ENCODE results near the gene KDM7A.
"Not testable (repeated sequence)": the region's sequence is repeated elsewhere in the genome, so short reads cannot be mapped to it uniquely, and the experiment has no call there.

KDM7A gene

GRCh38 chr7:140156460-140157080, 20.2 kb downstream of the KDM7A start:
- no peak for DNase-seq

GRCh38 chr7:140155428-140155827, 21.4 kb downstream of the KDM7A start:
- no peak for DNase-seq

GRCh38 chr7:140153666-140154161, 23.1 kb downstream of the KDM7A start:
- no peak for DNase-seq

- no peak for DNase-seq
These were observed 30.2 kb downstream of the KDM7A start for GRCh38 chr7:140146574-140146973.

DNA sequence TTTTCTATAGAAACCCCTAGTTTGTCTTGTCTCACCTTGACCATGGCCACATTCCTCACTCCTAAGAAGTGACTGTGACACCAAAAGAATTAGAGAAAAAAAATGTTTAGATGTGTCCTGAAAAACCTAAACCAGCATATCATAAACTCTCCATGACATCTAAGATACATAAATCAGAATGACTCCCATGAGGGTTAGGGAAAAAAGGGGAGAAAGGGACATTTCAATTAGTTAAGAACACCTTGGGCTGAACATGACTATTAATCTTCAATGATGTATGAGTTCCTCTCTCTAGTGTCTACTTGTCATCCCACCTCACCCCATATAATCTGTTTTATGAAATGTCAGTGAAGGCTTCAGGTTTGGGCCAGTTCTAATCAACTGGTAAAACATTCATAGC, 31.1 kb downstream of the KDM7A start:
- no peak for DNase-seq

GRCh38 chr7:140144821-140145220, 32.0 kb downstream of the KDM7A start:
- DNase-seq = no peak

GRCh38 chr7:140143997-140144396, 32.8 kb downstream of the KDM7A start:
- no peak for DNase-seq

DNA sequence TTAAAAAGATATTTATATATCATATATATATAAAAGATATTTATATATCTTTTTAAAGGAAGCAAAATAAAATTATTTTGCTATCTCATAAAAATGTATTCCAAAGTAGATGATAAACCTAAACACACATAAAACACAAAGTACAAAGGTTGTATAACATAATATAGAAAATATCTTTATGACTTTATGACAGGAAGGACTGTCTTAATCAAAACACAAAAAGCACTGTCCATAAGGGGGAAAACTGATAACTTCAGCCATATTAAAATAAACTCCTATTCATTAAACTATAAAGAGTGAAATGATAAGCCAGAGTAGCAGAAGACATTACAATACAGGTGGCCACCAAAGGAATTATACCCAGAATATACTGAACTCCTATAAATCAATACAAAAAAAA, 34.8 kb downstream of the KDM7A start:
- DNase-seq = no peak

GRCh38 chr7:140141256-140141655, 35.5 kb downstream of the KDM7A start:
- DNase-seq = no peak

- no peak for DNase-seq
These were observed 39.7 kb downstream of the KDM7A start for GRCh38 chr7:140137078-140137477.

- DNase-seq = no peak
These were observed 40.7 kb downstream of the KDM7A start for GRCh38 chr7:140136073-140136472.

DNA sequence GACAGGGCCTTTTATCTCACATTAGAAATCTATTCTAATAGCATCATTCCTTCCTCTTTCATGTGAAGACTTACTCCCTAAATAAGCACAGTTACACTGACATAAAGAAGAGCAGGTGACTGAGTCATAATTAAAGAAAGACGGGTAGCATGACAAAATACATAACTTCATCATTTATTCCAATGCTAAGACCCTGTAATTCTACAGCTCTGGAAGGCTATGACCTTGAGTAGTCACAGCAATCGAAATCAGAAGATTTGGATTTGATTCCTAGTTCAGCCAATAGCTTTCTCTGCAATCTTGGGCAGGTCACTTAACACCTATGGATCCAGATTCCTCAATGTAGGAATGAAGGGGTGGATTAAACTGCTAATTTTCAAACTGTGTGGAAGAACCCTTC, 42.7 kb downstream of the KDM7A start:
- no peak for DNase-seq

DNA sequence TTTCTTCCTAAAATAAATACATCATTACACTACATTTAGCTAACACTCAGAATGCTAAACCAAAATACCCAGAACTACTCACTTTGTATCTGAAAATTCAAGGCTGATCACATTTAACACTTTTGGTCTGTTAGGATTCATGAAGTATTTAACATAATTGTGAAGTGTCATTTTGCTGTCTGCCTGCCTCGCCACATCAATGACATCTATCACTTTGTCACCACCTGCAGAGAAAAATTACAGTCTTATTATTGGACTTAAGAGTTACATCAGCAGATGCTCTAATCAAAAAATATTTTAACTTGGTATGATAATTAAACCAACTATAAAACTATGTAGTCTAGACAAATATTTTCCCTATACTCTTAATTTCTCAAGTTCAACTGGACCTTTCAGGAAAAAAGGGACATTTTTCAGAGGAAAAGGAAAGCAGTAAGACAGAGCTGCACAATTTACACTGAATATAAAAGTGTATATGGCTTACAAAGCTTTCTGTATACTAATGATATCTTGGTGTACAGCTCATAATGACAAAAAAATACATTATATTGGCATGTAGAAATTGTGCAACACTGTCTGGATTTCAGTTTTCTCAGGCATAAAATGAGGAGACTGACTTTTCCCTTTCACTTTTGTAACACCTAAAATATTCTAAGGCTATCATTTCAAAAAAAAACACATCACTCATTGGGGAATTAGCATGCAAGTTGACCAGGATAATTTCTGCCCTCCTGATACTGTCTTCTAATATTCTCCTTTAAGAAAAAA, 49.2 kb downstream of the KDM7A start:
- no peak for DNase-seq

- no peak for DNase-seq
These were observed 50.2 kb downstream of the KDM7A start for GRCh38 chr7:140126435-140127034.

- no peak for DNase-seq
These were observed 53.8 kb downstream of the KDM7A start for GRCh38 chr7:140122965-140123364.

DNA sequence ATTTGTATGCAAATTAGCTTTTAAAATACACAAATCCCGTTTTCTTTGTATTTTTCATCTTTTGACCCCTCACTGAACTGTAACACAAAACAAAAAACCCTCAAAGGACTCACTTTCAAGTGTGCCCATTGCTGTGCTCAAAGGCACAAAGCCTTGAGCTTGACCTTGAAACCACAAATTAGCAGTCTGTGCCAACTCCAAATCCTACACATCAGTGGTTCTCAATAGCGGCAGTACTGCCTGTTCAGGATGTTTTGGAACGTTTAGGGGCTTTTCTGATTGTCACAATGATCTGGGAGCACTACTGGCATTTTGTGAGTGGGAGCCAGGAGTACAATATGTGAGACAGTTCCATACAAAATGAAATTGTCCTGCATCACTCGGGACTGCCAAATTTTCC, 55.5 kb downstream of the KDM7A start:
- DNase-seq = no peak

DNA sequence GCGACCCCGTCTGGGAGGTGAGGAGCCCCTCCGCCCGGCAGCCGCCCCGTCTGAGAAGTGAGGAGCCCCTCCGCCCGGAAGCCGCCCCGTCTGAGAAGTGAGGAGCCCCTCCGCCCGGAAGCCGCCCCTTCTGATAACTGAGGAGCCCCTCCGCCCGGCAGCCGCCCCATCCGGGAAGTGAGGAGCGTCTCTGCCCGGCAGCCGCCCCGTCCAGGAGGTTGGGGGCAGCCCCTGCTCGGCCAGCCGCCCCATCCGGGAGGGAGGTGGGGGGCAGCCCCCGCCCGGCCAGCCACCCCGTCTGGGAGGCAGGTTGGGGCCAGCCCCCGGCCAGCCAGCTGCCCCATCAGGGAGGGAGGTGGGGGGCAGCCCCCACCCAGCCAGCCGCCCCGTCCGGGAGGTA, 62.0 kb downstream of the KDM7A start:
- DNase-seq = not testable (repeated sequence)

GRCh38 chr7:140108777-140109176, 68.0 kb downstream of the KDM7A start:
- DNase-seq = not testable (repeated sequence)

GRCh38 chr7:140096459-140096858, 80.3 kb downstream of the KDM7A start:
- DNase-seq = no peak

GRCh38 chr7:140093375-140093774, 83.4 kb downstream of the KDM7A start:
- no peak for DNase-seq

DNA sequence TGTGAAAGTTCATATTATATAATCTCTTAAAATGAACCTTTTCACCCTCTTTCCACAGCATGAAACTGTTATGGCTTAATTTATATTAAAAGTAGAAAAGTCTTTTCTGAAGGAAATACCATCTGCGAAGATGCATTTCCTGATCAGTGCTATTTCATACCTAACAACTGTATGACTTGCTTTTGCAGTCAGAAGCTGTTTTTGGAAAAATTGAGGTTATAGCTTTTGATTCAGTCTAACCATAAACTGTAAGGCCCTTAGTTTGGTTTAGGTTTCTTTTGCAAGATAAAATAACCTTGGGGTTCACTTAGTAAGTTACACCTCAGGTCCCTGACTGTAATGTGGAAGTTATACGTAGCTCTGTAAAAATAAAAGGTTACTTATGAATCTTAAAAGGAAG, 91.3 kb downstream of the KDM7A start:
- no peak for DNase-seq

DNA sequence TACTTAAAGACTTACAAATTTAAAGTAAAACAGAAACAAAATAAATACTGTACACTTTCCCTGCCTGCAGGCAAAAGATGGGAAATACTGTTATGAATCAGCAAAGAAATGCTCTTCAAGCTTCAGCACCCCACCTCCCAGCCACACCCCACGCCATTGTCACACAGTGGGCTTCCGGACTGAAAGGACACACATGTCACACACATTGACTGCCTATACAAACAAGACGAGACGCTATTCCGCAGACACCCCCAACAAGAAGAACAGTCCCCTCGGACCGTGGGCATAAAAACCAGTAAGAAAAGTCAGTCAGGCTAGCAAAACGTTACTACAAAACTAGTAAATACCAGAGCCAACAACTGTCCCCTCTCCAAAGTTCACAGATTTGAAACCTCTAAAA, 91.8 kb downstream of the KDM7A start:
- no peak for DNase-seq

- no peak for DNase-seq
These were observed 92.6 kb downstream of the KDM7A start for GRCh38 chr7:140084142-140084655.

- no peak for DNase-seq
These were observed 94.0 kb downstream of the KDM7A start for GRCh38 chr7:140082770-140083169.

Measured in activated T-cell treated with anti-CD3 and anti-CD28 coated beads for 4 hours (primary cell).